GM12878 (cell line): ENCODE measurements around the gene TEX2. TPM values are rescaled to one million over a fixed set of nuclear protein-coding genes. Genes with fewer than 3 reads are reported as not detected.

Experiments
- ASH2L ChIP-seq: fragments of 300-600, 200-600 bp; sonication (generic); IDR thresholded peaks from 2 replicates; pipeline ENCODE4 v1.6.1; 2017; ENCODE audit warnings: low read depth, mild to moderate bottlenecking, borderline replicate concordance
- ATF7 ChIP-seq: fragments of 450-650 bp; IDR thresholded peaks from 2 replicates; pipeline ENCODE4 v1.6.1; 2016; ENCODE audit warnings: low read depth, mild to moderate bottlenecking
- CBX3 ChIP-seq: fragments of 200-600 bp; sonication (generic); IDR thresholded peaks from 2 replicates; pipeline ENCODE4 v1.6.1; 2016; ENCODE audit warnings: low read depth, borderline replicate concordance
- EZH2 ChIP-seq: IDR thresholded peaks from 2 replicates; pipeline ENCODE4 v1.6.1; 2012; ENCODE audit warnings: low read depth, mild to moderate bottlenecking, control low read depth, inconsistent platforms, low read length, borderline replicate concordance; ENCODE audit not compliant: control insufficient read depth
- IRF5 ChIP-seq: fragments of 450-650 bp; IDR thresholded peaks from 2 replicates; pipeline ENCODE4 v1.6.1; 2017; ENCODE audit warnings: borderline replicate concordance
- RELB ChIP-seq: fragments of 450-650 bp; IDR thresholded peaks from 2 replicates; pipeline ENCODE4 v1.6.1; 2017; ENCODE audit warnings: low read depth, mild to moderate bottlenecking, moderate library complexity
- SP1 ChIP-seq: IDR thresholded peaks from one replicate; pipeline ENCODE4 v1.6.1; 2011; ENCODE audit warnings: low read depth, low read length
- TCF3 ChIP-seq: IDR thresholded peaks from 2 replicates; pipeline ENCODE4 v1.6.1; 2012; ENCODE audit warnings: low read depth, mild to moderate bottlenecking, low read length, borderline replicate concordance; ENCODE audit not compliant: insufficient read depth
- polyA plus RNA-seq, 11 experiments: library from polyadenylated mRNA; depleted of rRNA in 4 of 11; unstranded in 6 of 11; stranded (reverse) in 5 of 11; fragments of >200 nt; fragmentation: Nextera tagmentation in 4 of 11; fragmentation: Illumina TruSeq in 1 of 11; extraction: Ambion mirVana in 4 of 11; extraction: Trizol in 1 of 11; gene quantifications; 1 replicate in 1 of 11; 2 replicates in 10 of 11; pipeline versions ENCODE4 v1.2.1 to v1.2.3, GENCODE V29; 2011 to 2016; ENCODE audit warnings: inconsistent platforms in 2 of 11, missing spikeins in 2 of 11, low read depth in 1 of 11
- total RNA-seq, 4 experiments: library from RNA; depleted of rRNA in 3 of 4; stranded (reverse); fragments of >200 nt in 3 of 4; fragmentation: Illumina TruSeq in 1 of 4; extraction: Trizol in 1 of 4; gene quantifications; 2 replicates each; pipeline versions ENCODE4 v1.2.1 to v1.2.3, GENCODE V29; 2013 to 2021
- TF ChIP-seq, protein P1 (sequence below): fragments of 450-650 bp; IDR thresholded peaks from 2 replicates; pipeline ENCODE4 v1.6.1; 2014; ENCODE audit warnings: mild to moderate bottlenecking

The TEX2 gene
- total and polyA plus RNA-seq, 10 of the 15 experiments (the other 5 are each of a cell fraction or from before 2014, with no cell fraction given), result 3.8 to 19.9 (median 15.8) TPM

GRCh38 chr17:64263000-64263766 lies at the start of gene TEX2 (continued):
- peak; percentile 99 for TF ChIP-seq RELB
- TF ChIP-seq IRF5, result no peak
- TF ChIP-seq CBX3, result no peak
- no peak for TF ChIP-seq ASH2L
- TF ChIP-seq, protein P1, sequence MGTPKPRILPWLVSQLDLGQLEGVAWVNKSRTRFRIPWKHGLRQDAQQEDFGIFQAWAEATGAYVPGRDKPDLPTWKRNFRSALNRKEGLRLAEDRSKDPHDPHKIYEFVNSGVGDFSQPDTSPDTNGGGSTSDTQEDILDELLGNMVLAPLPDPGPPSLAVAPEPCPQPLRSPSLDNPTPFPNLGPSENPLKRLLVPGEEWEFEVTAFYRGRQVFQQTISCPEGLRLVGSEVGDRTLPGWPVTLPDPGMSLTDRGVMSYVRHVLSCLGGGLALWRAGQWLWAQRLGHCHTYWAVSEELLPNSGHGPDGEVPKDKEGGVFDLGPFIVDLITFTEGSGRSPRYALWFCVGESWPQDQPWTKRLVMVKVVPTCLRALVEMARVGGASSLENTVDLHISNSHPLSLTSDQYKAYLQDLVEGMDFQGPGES, result peak; percentile 67
- TF ChIP-seq SP1, result peak; percentile 94
- TF ChIP-seq ATF7, result 0 out of 2 replicates have a peak, but pooled peaks have one; percentile 18
- no peak for TF ChIP-seq TCF3
- no peak for TF ChIP-seq EZH2
